ENCODE results near the gene CLDN5.
"Not testable (repeated sequence)": the region's sequence is repeated elsewhere in the genome, so short reads cannot be mapped to it uniquely, and the experiment has no call there.

CLDN5 gene

GRCh38 chr22:19555651-19556050 lies 31.4 kb upstream of the CLDN5 start:
- no peak for DNase-seq (ENCODE audit: low read depth)
- TF ChIP-seq, protein P1, sequence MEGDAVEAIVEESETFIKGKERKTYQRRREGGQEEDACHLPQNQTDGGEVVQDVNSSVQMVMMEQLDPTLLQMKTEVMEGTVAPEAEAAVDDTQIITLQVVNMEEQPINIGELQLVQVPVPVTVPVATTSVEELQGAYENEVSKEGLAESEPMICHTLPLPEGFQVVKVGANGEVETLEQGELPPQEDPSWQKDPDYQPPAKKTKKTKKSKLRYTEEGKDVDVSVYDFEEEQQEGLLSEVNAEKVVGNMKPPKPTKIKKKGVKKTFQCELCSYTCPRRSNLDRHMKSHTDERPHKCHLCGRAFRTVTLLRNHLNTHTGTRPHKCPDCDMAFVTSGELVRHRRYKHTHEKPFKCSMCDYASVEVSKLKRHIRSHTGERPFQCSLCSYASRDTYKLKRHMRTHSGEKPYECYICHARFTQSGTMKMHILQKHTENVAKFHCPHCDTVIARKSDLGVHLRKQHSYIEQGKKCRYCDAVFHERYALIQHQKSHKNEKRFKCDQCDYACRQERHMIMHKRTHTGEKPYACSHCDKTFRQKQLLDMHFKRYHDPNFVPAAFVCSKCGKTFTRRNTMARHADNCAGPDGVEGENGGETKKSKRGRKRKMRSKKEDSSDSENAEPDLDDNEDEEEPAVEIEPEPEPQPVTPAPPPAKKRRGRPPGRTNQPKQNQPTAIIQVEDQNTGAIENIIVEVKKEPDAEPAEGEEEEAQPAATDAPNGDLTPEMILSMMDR (conservative IDR thresholded peaks at IDR 0.05; ENCODE audit: low read depth, low read length) = no peak
- no peak overlapping the region for H3K4me3 ChIP-seq (ENCODE audit: low read depth, low read length)

DNA sequence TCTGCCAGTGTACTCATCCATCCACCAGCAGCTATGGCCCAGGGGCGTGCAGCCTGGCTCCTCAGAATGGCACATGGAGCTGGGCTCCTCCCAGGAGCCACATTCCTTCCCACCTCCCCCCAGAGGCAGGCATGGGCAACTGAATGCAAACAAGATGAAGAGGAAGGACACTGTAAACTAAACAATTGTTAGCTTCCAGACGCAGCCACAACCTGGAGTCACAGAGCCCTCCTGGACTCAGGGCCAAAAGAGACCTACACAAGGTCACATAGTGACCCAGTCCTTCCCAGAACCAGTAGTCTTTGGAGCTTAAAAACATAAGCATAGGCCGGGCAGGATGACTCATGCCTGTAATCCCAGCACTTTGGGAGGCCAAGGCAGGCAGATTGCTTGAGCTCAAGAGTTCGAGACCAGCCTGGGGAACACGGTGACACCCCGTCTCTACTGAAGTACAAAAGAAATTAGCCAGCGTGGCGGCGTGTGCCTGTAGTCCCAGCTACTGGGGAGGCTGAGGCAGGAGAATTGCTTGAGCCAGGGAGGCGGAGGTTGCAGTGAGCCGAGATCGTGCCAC lies 30.7 kb upstream of the CLDN5 start:
- TF ChIP-seq, protein P1 (conservative IDR thresholded peaks at IDR 0.05; ENCODE audit: low read depth, low read length) = peak; percentile 58
- peak; percentile 55 for DNase-seq (ENCODE audit: low read depth)
- H3K4me3 ChIP-seq (ENCODE audit: low read depth, low read length) = no peak overlapping the region

DNA sequence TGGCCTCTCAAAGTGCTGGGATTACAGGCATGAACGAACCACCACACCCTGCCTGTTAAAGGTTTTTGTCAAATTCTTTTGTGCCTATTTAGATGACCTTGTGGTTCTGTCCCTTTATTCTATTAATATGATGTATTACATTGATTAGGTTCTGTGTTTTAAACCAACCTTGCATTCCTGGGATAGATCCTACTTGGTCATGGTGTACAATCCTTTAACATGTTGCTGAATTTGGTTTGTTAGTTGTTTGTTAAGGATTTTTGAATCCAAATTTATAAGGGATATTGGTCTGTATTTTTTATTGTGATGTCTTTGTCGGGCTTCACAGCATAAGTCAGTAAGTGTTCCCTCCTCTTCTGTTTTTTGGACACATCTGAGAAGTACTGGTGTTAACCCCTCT lies 29.0 kb upstream of the CLDN5 start:
- TF ChIP-seq, protein P1 (conservative IDR thresholded peaks at IDR 0.05; ENCODE audit: low read depth, low read length) = no peak
- DNase-seq (ENCODE audit: low read depth) = no peak
- no peak overlapping the region for H3K4me3 ChIP-seq (ENCODE audit: low read depth, low read length)

GRCh38 chr22:19550382-19550781 lies 26.2 kb upstream of the CLDN5 start:
- TF ChIP-seq, protein P1 (conservative IDR thresholded peaks at IDR 0.05; ENCODE audit: low read depth, low read length) = no peak
- DNase-seq (ENCODE audit: low read depth) = no peak
- H3K4me3 ChIP-seq (ENCODE audit: low read depth, low read length) = no peak overlapping the region

- DNase-seq (ENCODE audit: low read depth) = no peak
- H3K4me3 ChIP-seq (ENCODE audit: low read depth, low read length) = no peak overlapping the region
- TF ChIP-seq, protein P1 (conservative IDR thresholded peaks at IDR 0.05; ENCODE audit: low read depth, low read length) = no peak
These were observed 25.2 kb upstream of the CLDN5 start for GRCh38 chr22:19549428-19549827.

DNA sequence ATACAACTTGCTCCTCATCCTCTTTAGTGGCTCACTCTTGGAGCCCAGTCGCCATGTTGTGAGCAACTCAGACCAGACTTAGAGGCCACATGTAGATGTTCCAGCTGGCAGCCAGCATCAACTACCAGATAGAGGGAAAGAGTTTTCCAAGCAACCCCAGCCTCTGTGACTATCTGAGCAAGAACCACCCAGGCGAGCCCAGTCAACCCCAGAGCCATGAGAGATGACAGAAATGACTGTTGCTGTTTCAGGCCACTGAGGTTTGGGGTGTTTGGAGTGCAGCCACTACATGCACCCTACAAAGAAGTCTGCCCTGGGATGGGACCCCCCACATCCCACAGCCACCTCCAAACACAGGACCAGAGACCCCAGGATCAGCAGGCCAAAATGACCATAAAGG lies 24.8 kb upstream of the CLDN5 start:
- DNase-seq (ENCODE audit: low read depth) = no peak
- TF ChIP-seq, protein P1 (conservative IDR thresholded peaks at IDR 0.05; ENCODE audit: low read depth, low read length) = no peak
- H3K4me3 ChIP-seq (ENCODE audit: low read depth, low read length) = no peak overlapping the region

GRCh38 chr22:19548427-19548826 lies 24.2 kb upstream of the CLDN5 start:
- not testable (repeated sequence) for DNase-seq (ENCODE audit: low read depth); H3K4me3 ChIP-seq (ENCODE audit: low read depth, low read length)
